GM15510 (cell line): ENCODE measurements around the gene GALNT10.

Experiments
- POLR2A ChIP-seq: IDR thresholded peaks from 3 replicates; pipeline ENCODE4 v1.6.1; 2011; ENCODE audit warnings: borderline replicate concordance; ENCODE audit not compliant: insufficient read length; ENCODE audit errors: extremely low read depth

GALNT10 gene

GRCh38 chr5:154335065-154335448 is 144.5 kb downstream of the GALNT10 start:
- no peak for TF ChIP-seq POLR2A

DNA sequence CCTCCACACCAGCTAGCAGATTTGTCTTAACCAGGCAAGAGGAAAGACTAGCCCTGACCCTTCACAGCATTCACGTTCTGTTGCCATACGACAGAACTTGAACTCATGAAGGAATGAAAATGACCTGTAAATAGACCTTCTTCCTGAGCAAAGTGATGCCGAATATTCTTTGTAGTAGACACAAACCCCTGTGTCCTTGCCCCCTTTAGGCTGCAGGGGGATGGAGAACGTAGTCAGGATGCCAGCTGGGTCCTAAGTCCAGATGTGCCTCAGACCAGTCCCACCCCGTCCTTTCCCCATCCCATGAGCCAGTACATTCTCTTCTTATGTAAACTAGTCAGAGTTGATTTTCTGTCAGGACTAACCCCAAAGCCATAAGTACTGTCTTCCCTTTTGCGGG is 151.1 kb downstream of the GALNT10 start:
- TF ChIP-seq POLR2A: no peak

- no peak for TF ChIP-seq POLR2A
Observed at GRCh38 chr5:154342211-154342610, 151.7 kb downstream of the GALNT10 start.

DNA sequence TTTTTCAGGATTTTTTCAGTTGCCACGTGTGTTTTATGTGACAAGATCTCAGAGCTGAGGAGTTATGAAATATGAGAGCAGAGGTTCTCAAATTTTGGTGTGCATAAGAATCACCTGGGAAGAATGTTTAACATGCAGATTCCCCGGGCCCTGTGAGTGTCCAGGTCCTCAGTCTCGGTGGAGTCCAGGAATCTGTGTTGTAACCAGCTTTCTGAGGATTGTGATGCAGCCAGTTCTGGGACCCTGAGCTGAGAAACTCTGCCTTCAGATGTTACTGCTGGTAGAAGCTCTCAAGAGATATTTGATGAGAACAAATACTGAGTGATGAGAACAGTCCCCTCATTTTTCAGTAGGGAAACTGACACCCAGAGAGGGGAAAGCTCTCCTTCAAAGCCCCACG is 152.4 kb downstream of the GALNT10 start:
- no peak for TF ChIP-seq POLR2A

DNA sequence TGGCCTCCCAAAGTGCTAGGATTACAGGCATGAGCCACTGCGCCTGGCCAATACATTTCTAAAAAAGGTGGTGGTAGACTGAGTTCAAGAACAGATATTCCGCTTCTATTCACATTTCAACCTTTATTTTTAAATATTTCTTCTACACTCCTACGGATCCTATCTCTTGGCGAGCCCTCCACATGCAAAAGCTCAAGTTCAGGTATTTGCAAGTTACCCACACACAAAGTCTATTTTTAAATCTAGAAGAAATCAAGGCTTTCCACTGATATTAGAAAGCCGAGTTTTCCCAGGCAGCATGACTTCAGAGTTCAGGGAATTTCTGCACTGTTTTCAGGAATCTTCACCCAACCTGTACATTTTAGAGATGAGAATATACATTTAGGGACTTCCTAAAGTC is 153.9 kb downstream of the GALNT10 start:
- TF ChIP-seq POLR2A: no peak

- no peak for TF ChIP-seq POLR2A
Observed at GRCh38 chr5:154345255-154345952, 154.9 kb downstream of the GALNT10 start.

GRCh38 chr5:154346427-154346826 is 155.9 kb downstream of the GALNT10 start:
- no peak for TF ChIP-seq POLR2A

DNA sequence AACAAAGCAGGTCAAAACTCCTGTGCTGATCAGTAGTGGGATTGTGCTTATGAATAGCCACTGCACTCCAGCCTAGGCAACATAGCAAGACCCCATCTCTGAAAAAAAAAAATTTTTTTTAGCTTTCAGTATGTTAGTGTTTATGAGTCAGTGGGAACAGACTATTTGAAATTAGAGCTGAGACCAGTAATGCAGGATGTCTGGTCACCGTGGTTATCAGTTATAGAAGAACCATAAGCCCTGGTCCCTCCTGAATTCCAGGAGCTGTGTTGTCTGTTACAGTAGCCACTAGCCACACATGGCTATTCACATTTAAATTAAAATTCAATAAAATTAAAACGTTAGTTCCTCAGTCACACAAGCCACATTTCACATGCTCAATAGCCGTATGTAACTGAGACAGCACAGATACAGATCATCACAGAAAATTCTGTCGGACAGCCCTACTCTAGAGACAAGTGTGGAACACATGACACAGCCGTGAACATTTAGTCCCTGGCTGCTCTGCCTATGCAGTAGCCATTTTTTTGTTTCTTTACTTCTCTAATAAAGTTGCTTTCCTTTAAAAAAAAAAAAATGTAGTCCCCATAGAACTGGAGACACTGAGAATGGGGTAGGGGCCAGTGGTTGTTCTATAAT is 159.2 kb downstream of the GALNT10 start:
- no peak for TF ChIP-seq POLR2A

DNA sequence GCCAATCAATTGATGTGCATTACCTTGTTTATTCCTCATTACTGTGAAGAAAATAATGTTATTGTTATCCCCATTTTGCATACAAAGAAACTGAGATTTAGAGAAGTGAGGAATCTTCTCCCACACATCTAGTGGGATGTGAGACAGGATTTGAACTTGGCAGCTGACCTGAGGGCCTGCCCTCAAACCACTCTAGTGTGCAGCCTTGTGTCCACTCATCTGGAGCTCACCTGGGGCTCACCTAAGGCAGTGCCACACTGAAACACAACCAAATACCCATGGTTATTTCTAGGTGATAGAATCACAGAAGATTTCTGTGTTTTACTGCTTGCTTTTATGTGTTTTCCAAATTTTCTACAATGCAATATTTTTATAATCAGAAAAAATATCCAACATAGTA is 160.6 kb downstream of the GALNT10 start:
- no peak for TF ChIP-seq POLR2A

DNA sequence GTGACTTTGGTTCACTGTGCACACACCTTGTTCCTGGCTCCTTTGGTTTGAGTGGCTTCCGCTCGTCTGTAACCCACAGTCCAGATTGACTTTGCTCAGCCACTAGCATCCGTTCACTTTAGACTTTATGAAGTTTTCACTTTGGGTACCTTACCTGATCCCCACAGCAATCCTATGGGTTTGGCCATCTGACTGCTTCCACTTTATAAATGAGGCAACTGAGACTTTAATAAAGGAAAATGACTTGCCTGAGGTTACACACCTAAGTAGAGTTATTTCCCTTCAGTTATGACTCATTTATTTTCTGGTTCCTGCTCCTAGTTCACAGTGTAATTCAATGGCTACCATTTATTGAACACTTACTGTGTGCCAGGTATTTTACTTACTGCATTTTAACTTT is 161.0 kb downstream of the GALNT10 start:
- no peak for TF ChIP-seq POLR2A

DNA sequence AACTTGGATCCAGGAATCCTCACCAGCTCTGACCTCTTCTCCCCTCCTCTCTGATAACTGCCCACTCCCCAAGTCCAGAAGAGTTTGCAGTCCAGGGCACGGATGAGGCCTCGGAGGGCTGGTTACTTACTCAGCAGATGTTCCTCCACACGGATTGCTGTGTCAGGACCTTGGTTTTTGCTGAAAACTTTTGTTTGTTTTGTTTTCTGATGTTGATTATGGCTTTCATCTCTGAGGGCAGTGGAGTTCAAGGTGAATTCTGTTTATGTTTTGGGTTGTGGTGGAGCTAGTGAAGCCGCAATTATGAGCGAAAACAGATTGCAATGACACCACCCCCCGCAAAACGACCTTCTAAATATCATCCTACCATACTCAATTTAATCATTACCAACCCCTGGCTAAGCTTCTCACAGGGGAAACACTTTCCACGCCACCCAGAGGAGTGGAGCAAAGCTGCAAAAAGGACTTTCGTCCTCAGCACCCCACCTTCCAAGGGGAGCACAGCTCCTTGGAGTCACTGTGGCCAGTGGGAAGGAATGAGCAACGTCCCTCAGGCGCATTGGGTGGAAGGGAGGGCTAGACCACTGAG is 162.5 kb downstream of the GALNT10 start:
- TF ChIP-seq POLR2A: no peak

- TF ChIP-seq POLR2A: no peak
Observed at GRCh38 chr5:154355129-154355611, 164.6 kb downstream of the GALNT10 start.

GRCh38 chr5:154356020-154356655 is 165.6 kb downstream of the GALNT10 start:
- no peak for TF ChIP-seq POLR2A

GRCh38 chr5:154356958-154357357 is 166.4 kb downstream of the GALNT10 start:
- TF ChIP-seq POLR2A: no peak

GRCh38 chr5:154358516-154359220 is 168.1 kb downstream of the GALNT10 start:
- no peak for TF ChIP-seq POLR2A

DNA sequence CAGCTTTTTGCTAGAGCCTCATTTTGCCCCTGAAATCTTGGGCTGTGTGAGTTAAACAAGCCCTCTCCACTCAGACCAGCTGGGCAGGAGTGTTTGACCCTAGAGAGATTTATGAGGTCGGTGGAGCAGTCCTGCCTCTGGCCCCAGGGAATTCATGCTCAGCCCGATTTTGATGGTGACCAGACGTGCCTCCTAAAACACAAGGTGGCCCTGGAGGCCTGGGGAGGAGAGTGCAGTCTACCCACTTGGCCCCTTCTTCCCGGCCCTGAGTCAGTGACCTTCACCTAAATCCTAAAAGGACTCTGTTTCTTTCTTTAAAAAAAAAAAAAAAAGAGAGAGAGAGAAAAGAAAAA is 168.7 kb downstream of the GALNT10 start:
- TF ChIP-seq POLR2A: no peak

DNA sequence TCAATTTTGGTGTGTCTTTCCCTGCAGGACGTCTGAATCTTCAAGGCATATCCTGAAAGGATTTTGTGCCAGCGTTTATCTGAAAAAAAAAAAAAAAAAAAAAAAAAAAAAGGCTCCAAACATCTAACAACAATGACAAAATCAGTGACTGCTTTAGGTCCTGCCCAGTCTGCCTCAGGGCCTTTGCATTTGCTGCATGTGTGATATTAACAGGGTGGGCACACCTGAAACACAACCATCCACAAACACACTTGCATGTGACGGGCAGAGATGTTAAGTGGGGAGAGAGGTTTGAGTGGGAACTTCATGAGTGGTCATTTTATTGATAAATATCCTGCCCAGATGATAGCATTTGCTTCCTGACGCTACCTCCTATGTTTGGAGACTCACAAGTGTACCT is 172.9 kb downstream of the GALNT10 start:
- TF ChIP-seq POLR2A: no peak
